HG03159 (cell line): ENCODE results near the gene BLTP2.
"Not testable (repeated sequence)": the region's sequence is repeated elsewhere in the genome, so short reads cannot be mapped to it uniquely, and the experiment has no call there.

ENCODE experiments used
- ATAC-seq: cut with Tn5 transposase; IDR thresholded peaks from one replicate; pipeline ENCODE4 v1.9.1; 2021; ENCODE audit warnings: mild to moderate bottlenecking, moderate library complexity; ENCODE audit not compliant: unreplicated experiment

Gene BLTP2

DNA sequence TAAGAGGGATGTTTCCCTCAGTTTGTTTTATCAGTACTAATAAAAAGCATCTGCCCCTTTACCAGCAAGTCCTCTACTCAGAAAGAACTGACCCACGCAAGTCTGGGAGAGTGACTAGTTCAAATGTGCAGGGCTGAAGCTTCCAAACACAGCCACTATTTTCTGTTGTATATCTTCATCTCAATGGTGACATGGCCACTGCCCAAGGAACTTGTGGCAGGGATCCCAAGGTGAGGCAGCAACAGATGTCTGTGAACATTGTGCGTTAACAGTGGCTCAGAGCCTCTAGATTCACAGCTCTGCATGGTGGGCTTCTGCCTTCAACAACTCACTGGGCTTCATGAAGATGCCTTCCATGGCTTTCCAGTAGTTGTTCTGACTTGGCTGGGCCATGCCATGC is 3.7 kb upstream of the BLTP2 start:
- no peak for ATAC-seq

DNA sequence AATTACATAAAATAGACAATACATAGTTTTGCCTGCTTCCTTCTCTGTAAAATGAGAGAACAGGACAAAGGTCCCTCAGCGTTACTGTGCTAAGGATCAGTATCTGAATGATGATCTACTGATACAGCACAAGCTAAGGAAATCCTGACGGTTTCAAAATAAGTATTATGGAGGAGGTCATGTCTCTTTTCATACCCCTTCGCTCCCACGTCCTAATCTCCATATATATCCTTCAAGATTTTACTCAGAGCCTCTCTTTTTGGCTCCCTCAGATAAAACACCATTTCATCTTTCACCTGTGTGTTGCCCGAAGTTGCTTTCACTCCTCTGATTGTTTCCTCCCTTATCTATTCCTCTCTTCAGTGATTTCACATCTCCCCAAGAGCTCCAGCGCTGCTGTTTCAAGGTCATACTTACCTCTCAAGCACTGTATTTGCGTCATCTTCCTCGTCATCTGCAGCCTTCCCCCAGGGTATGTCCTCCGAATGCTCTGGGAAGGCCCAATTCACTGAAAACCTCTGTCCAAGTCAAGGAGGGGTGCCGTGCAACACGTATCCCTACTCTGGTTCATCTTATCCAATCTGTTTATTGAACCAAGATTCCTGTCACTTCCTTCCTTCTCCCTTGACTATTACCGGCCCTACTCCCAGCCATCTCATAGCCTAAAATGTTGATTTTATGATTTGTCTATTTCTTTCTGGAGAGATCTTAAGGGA is 1.2 kb upstream of the BLTP2 start:
- no peak for ATAC-seq

DNA sequence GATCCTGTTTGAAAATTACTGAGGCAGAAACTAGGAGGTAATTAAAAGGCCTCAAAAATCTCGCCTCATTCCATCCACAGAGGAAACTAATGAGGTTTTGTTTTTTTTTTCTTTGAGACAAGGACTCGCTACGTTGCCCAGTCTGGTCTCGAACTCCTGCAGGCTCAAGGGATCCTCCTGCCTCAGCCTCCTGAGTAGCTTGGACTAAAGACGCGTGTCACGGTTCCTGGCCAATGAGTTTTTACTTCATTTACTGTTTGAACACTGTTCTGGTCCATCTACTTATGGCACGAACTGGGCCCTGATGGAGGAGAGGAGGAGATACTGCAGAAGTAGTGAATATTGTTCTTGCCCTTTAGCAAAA is 600 bp upstream of the BLTP2 start:
- no peak for ATAC-seq

DNA sequence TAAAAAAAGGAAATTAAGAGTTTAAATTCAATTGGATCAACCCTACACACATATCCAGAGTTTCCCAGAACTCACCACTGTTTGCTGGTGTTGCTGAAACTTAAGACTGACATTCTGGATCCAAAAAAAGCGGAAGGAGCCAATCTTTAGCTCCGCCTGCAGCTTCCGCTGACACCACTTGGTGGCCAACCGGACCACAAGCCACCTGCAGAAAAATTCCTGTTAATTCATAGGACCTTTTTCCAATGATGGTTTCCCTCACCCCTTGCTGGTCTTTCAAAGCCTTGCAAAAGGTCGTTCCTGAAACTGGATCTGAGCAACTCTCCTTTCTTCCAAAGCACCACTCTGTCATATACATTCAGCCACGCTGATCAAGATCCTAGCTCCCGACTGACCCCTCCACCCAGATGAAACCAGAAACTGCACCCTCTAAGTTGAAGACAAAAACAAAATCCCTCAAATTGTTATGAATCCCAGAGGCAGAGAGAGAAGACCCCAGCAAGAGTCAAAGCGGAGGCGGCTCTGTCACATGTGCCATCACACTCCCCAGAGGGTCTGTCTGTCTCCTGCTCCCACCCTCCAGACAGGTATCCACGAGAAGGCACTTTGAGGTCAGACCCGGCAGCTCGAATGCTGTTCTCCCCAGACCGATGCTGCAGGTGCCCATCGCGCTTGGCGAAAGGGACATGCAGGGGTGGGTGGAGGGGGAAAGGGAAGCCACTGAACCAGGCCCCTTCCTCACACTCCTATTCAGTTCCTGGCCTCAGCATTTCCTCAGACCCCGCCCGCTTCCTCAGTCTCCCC is 773 bp downstream of the BLTP2 start:
- no peak for ATAC-seq

DNA sequence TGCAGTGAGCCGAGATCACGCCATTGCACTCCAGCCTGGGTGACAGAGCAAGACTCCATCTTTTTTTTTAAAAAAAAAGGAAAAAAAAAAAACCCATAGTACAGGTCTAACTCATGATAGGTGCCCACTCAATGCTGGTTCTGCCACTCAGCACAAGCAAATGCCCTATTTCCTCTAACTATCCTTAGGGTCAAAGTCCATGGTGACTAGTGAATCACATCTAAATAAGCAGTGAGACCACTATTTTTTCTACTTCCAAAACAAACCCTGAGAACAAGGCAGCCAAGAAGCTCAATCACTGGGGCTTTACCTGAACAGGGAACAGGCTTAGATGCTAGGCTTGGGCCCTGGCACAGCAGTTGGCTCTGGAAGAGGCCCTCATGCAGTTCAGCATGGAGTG is 3.4 kb downstream of the BLTP2 start:
- ATAC-seq = no peak

DNA sequence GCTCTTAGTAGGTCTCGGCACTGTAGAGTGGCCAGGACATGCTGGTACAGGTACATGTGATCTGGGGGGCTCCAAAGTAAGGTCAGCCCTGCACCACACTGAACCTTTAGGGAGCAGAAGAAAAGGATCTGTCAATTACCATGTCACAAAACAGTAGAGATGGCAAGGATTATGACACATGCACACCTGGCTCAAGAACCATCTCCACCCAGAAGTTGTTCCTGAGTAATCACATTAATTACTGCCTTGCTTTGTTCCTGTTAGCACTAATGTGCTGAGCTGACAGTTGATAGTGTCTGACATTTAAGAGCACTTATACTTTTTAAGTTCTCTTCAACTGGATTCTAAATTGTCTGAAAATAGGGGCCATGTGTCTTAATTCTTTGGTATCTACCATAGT is 9.5 kb downstream of the BLTP2 start:
- no peak for ATAC-seq

DNA sequence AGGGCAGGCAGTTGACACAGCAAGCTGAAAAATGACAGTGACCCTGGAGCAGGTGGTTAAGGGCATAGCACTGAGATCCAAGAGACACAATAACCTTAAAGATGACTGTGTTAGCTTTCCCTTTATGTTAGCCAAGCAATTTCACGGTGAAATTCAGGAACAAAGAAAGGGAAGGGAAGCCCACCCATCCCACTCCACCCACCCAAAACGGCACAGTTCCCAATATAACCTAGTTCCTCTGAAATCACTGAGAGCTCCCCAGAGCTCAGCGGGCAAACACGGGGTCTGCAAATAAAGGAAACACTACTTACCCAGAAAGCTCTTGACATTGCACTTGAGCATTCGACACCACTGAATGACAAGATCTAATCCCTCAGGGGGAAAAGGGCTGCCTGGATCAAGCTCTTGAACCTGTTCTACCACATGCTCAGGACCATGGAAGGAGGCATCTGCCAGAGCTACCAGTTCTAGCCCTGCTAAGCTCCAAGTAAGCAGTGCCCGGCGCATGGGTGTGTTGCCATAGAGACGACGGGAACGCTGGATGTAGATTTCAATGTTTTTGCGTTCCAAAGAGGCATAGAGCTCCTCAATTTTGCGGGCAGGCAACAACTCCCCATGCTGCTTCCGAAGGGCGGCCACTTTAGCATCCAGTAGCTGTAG is 10.6 kb downstream of the BLTP2 start:
- ATAC-seq = no peak

DNA sequence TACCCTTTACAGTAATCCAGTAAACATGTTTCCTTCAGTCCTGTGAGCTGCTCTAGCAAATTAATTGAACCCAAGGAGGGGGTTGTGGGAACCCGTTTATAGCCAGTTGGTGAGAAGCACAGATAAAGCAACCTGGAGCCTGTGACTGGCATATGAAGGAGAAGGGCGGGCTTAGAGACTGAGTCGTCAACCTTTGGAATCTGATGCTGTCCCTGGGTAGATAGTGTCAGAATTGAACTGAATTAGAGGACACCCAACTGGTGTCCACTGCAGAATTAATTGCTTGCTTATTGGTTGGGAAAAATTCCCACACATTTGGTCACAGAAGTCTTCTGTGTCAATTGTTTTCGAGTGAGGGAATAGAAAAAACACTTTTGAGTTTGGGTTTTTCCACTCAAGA is 18.1 kb downstream of the BLTP2 start:
- ATAC-seq = no peak

DNA sequence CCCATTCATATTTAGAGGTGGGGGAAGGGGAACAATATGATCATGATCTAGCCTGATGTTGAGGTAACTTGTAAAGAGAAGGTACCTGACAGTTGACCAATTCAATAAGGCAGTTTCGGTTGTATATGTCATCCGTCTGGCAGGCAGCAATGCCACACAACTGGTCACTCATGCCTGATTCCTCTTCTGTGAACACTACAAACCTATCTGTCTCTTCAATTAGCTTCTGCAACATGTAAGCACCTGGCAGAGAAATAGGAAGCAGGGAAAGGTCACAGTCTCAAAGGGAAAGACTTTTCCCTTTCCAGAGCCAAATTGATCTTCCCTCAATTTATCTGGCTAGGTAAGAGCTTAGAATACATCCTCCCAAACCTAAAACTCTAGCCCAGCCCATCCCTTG is 20.8 kb downstream of the BLTP2 start:
- no peak for ATAC-seq

DNA sequence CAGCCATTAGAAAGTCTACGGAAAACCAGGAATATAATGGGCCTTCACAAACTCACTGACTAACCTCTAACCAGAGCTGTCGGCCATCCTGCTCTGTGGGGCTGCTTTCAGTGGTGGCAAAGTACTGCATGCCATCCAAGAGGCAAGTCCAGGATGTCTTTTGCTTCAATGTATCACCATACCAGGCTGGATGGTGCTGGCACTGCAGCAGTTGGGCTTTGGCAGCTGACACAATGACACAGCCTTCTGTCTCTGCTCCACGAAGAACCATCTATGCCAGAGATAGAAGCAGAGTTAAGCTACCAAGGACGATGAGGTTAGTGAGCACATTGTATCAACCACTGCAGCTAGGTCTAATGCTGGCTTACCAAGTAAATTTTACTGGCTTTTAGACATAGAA is 21.3 kb downstream of the BLTP2 start:
- no peak for ATAC-seq

DNA sequence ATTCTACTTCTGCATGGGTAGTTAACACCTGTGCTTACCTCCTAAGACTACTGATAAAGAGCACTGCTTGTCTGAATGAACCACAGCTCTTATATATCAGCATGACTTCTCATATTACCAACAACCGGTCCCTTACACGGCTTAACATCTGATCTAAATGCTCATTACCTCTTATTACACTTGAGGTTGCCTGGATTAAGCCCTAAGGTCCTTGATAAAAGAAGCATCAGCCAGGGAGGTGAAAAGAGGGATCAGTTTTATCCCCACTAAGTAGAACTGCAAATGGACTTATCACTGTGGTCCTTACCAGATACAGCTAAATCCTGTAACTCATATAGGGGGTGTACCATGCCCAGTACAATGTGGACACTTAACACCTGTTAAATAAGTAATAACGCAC is 22.8 kb downstream of the BLTP2 start:
- no peak for ATAC-seq

DNA sequence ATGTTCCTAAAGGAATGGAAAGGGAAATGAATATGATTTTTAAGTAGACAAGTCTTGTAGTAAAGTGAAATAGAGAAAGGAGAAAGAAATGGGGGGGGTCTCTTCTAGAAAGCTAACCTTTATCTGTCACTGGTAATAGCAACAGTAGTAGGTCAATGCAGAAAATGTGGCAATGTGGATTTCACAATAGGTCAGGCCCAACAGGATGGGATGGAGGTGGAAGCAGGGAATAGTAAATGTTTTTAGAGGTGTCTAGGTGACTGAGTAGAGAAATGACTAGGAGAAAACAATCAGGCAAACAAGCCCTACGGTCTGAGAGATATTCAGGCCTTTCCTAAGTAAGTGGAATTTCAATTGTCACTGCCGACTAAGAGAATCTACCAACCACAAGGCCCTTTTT is 24.9 kb downstream of the BLTP2 start:
- no peak for ATAC-seq

DNA sequence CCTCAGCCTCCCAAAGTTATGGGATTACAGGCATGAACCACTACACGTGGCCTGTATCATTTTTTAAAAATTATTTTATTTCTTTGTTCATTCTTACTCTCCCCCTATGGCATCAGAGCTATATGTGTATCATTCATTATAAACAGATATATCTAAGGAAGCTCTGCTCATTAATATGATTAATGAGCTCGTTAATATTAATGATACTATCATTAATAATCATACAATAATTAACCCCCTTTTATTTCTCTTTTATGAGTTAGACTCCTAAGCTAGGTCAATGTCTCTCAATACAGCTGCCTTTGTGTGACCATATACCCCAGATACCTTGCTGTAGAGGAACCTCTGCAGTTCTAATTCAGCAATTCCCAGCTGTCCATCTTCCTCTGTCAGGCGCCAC is 26.5 kb downstream of the BLTP2 start:
- no peak for ATAC-seq

DNA sequence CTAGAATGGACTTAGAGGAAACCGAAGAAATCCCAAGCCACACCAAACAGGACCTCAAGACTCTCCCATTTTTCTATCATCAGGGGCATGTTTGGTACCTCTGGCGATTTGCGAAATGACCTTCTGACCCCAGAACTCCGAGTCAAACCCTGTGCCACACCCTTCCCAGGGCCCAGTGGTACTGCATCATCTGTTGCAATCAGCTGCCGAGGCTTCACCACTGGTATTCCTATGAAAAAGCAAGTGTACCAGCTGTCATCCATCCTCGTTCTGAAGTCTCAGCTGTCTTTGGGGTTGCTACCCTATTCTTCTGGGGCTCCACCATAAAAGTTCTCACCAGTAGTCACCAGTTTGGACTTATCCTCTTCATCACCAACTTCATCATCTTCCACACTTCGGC is 28.7 kb downstream of the BLTP2 start:
- no peak for ATAC-seq

DNA sequence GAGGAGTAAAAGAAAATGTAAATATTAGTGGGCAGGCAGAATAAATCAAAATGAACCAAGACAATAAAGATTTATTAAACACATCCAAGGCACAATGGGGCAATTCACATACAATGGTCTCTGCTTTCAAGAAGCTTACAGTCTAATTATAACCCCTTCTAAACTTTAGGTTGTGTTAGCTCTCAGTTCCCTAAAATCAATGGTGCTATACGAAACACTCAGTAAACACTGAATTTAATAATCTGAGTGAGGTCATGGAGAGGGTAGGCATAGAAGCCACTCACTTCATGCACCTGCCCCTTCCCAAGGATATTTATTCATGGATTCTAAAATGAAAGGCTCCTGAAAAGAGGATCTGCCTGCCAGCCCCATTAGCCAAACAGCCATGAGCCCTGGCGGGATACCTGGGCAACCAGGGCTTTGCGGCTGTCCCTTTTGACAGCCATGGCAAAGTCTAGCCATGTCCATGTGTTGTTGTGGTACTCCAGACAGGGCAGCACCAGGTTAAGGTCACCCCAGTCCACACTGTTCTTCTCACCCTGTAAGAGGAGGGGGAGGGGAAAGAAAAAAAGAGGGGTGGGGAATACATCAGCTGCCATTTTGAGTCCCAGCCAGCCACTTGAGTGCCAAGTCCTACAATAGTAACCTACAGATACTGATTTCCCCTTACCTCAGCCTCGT is 29.6 kb downstream of the BLTP2 start:
- ATAC-seq = no peak

DNA sequence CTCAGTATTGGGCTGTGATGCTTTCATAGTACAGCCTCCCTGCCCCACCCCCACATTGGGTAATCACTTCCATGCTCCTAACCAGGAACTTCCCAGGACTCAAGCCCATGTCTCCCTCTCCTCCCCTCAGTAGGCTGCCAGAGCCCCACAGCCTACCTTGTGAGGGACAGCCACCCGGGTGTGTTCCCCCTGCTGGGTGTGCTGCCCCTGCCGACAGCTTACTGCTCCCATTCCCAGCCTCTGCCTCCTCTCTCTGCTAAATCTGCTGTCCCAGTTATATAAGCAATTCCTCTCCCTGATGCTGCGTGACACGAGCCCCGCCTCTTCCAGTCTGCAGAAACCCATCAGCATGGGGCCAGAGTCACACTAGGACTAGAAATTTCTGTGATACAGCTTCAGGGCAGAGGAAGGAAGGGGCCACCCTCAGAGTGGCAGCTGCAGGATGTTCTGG is 31.0 kb downstream of the BLTP2 start, which contains the start of gene RSKR:
TSS of gene RSKR (minus strand) at position 255 of the 451 bp plus-strand sequence. CDS start at position 231, 24 bp downstream.
- no peak for ATAC-seq

DNA sequence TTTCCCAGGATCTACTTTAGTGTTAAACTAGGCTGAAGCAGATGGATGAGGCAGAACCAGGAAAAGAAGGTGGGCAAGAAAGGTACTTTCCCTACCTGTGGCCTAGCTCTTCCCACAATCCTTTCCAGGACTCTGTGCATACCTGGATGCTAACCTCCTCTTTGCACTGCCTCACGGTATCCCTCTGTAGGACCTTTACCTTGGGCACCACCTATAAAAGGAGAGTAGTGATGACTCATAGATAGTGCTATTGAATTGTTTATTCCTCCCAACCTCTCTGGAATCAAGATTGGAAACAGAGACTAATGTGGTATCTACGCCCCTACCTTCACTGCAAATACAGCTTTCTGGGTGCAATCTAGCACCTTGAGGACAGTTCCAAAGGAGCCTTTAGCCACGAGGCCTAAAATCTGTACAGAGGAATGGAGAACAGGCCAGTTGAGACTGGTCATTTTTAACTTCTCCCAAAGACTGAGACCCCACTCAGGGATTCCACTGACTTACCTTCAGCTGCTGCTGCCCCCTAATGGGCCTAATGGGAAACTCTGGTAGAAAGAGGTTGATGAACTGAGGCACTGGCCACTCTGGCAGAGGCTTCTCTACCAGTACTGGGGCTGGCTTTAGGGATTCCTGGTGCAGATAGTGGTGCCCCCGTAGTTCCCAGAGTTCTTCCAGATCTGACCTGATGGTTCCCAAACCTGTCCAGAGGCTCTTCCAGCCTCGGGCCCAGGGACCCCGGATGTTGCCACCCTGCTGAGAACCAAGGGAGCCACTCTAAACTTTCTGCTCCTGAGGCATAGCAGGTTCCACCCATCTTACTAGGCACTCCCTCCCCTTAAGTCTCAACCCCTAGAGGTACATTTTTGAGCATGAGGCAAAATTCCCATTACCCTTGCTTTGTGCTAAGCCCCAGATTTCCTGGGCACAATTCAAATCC is 31.8 kb downstream of the BLTP2 start:
- no peak for ATAC-seq

DNA sequence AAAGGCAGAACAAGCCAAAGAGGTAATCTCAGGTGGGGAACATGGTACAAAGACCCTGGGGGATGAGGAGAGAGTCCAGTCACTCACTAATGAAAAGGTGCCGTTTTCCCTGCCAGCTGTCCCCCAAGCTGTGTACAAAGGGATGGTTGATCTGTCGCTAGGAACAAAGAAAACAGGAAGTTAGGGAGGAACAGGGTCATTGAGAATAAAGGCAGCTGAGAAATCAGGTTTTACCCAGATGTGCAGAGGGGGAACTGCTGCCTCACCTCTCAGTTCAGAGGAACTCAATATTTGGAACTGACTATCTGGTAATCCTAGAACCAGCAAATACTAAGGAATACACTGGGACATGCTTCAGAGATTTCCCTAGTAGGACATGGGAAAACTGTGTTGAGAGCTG is 32.4 kb downstream of the BLTP2 start:
- ATAC-seq = no peak

DNA sequence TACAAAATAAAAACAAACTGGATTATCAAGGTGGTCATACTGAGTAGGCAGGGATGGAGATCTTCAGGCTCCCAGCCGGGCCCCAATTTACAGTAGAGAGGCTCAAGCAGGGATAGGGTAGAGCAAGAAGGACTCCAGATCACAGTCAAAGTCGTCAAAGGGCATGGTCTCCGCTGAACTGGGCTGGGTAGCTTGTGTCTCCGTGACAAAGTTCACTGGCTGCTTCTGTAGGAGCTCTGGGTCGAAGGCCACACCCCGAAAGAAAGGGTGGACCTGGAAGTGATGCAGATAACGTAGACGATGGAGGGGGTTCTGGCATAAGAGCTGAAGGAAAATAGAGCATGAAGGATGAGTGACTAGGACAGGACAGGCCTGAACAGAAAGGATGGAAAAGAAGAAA is 34.6 kb downstream of the BLTP2 start:
- ATAC-seq = no peak

DNA sequence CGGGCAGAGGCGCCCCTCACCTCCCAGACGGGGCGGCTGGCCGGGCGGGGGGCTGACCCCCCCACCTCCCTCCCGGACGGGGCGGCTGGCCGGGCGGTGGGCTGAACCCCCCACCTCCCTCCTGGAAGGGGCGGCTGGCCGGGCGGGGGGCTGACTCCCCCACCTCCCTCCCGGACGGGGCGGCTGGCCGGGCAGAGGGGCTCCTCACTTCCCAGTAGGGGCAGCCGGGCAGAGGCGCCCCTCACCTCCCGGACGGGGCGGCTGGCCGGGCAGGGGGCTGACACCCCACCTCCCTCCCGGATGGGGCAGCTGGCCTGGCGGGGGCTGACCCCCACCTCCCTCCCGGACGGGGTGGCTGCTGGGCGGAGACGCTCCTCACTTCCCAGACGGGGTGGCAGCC is 40.9 kb downstream of the BLTP2 start:
- not testable (repeated sequence) for ATAC-seq
